ENCODE results near the gene SERPINA4.
"Not testable (repeated sequence)": the region's sequence is repeated elsewhere in the genome, so short reads cannot be mapped to it uniquely, and the experiment has no call there.

The SERPINA4 gene

DNA sequence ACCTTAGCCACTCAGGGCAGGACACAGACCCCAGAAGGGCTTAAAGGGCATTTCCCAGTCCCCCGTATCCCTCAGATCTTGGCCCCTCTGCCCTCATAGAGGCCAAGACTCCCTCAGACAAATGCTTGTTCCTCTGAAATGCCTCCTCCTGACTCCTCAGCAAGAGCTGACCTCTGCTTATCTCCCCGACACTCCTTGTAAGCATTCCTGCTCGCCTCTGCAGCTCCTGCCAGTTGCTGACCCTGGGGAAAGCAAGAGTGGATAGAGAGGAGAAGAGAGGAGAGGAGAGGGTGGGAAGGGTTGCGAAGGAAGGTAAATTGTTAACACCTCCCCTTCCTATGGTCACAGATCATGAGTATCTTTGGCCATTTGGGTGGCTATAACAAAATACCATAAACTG is 27.1 kb downstream of the SERPINA4 start:
- in situ Hi-C loops (cut with MboI; ENCODE audit: low sequenced_read_pairs): no loop called here

DNA sequence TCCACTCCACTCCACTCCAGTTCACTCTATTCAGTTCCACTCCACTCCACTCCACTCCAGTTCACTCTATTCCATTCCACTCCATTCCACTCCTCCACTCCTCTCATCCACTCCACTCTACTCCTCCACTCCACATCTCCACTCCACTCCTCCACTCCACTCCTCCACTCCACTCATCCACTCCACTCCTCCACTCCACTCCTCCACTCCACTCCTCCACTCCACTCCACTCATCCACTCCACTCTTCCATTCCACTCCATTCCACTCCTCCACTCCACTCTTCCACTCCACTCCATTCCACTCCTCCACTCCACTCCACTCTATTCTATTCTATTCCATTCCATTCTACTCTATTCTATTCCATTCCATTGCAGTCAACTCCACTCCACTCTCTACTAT is 29.8 kb downstream of the SERPINA4 start:
- in situ Hi-C loops (cut with MboI; ENCODE audit: low sequenced_read_pairs): no loop called here

DNA sequence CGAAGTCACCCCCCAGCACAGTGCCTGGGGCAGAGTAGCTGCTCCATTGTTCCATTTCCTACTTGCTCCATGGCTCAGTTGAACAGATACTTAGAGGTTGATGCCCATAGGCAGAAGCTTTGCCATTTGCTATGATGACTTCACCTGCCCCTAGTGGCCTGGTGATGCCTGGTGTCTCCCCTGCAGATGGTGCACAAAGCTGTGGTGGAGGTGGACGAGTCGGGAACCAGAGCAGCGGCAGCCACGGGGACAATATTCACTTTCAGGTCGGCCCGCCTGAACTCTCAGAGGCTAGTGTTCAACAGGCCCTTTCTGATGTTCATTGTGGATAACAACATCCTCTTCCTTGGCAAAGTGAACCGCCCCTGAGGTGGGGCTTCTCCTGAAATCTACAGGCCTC is 30.6 kb downstream of the SERPINA4 start:
- in situ Hi-C loops (cut with MboI; ENCODE audit: low sequenced_read_pairs): no loop called here

DNA sequence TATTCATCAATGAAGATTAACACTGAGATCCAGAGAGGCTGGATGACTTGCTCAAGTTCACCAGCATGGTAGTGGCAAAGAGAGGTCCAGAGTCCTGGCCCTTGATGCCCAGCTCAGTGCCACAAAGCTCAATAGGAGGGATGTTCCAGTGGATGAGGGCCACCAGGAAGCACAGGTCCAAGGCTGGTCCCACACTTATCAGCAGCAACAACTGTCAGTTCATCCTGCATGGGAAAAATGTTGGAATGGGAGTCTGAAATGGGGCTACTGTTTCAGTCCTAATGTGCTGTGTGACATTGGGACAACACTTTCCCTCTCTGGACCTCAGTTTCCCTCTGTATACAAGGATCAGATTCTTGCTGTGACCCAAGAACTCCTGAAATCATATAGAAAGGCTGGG is 31.2 kb downstream of the SERPINA4 start:
- in situ Hi-C loops (cut with MboI; ENCODE audit: low sequenced_read_pairs): no loop called here

- in situ Hi-C loops (cut with MboI; ENCODE audit: low sequenced_read_pairs): no loop called here
These were observed 32.1 kb downstream of the SERPINA4 start for GRCh38 chr14:94593376-94593748.

DNA sequence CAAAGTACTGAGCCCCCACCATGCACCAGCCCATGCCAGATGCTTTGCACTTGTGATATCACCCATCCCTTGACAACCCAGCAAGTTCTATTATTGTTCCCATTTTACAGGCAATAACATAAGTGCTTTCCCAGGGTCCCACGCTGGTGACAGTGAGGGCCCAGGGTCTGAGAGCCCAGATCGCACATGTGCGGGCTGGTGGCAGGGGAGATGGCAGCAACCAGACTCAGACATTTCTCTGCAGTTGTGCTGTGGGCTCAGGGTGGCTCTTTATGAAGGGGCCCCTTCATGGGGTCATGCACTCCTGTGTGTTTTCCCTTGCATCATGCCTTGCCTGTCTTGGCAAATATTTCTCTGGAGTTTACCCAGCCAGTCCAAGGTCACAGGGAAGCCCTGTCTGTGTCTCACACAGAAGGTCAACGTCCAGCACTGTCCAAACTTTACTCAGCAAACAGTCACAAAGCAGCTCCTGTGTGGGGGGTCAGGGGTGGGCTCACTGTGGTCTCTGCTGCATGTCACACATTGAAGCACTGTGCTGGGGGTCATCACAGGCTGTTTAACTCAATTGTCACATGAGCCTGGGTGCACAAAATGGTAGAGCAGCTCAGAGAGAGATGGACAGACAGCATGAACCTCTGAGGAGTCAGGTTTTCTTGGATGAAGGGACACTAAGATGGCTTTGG is 32.6 kb downstream of the SERPINA4 start:
- in situ Hi-C loops (cut with MboI; ENCODE audit: low sequenced_read_pairs): no loop called here

DNA sequence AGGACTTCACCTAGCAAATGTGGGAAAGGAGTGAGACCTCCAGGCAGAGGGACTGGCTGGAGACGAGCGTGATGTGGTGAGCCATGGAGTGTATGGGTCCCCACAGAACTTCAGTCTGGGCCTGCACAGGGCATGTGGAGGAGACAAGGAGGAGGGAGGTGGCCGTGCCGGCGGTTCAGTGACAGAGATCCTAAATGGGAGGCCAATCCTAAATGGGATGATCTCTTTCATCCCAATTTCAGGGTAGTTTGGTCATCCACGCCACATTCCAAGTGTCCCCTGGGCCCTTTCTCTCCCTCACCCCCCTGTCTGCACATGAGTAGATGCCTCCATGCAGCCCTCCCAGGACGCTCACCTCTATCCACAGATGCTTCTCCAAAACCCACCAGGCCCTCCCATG is 33.2 kb downstream of the SERPINA4 start:
- in situ Hi-C loops (cut with MboI; ENCODE audit: low sequenced_read_pairs): no loop called here

- in situ Hi-C loops (cut with MboI; ENCODE audit: low sequenced_read_pairs): no loop called here
These were observed 34.7 kb downstream of the SERPINA4 start for GRCh38 chr14:94595912-94596311.

DNA sequence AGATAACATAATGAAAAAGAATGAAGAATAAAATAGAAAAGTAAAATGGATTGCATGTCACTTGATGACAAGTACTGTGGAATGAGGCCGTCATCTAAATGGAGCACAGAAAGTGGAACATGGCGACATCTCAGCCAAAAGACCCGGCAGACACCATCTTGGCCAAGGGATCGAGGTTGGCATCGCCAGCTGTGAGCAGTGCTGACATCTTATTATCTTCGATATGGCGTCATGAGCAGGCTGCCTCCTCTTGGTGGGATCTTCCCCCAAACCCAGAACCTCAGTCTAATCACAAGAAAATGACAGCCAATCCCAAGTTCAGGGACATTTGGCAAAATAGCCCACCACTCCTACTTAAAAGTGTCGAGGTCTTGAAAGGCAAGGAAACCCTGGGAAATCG is 35.1 kb downstream of the SERPINA4 start:
- in situ Hi-C loops (cut with MboI; ENCODE audit: low sequenced_read_pairs): no loop called here

- in situ Hi-C loops (cut with MboI; ENCODE audit: low sequenced_read_pairs): no loop called here
These were observed 36.5 kb downstream of the SERPINA4 start for GRCh38 chr14:94597788-94598187.

- in situ Hi-C loops (cut with MboI; ENCODE audit: low sequenced_read_pairs): no loop called here
These were observed 37.2 kb downstream of the SERPINA4 start for GRCh38 chr14:94598506-94598815.

GRCh38 chr14:94598816-94599655 is 37.8 kb downstream of the SERPINA4 start:
- in situ Hi-C loops (cut with MboI; ENCODE audit: low sequenced_read_pairs): no loop called here

- in situ Hi-C loops (cut with MboI; ENCODE audit: low sequenced_read_pairs): no loop called here
These were observed 38.4 kb downstream of the SERPINA4 start for GRCh38 chr14:94599656-94600004.

DNA sequence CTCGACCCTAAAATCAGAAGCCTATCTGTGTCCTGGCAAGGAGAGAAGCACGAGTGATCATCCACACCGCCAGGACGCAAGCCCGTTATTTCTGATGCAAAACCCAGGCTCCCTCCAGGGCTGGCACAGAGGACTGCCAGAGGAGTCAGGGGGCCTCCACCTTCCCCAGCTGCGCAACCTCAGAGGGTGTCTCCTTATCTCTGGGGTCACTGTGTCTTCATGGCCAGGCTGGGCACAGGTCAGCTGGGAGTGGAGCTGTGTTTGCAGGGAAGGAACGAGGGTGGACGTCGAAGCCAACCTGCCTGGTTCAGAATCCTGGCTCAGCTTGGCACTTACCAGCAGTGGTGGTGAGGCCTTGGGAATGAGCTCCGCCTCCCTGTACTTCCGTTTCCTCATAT is 38.9 kb downstream of the SERPINA4 start:
- in situ Hi-C loops (cut with MboI; ENCODE audit: low sequenced_read_pairs): no loop called here

DNA sequence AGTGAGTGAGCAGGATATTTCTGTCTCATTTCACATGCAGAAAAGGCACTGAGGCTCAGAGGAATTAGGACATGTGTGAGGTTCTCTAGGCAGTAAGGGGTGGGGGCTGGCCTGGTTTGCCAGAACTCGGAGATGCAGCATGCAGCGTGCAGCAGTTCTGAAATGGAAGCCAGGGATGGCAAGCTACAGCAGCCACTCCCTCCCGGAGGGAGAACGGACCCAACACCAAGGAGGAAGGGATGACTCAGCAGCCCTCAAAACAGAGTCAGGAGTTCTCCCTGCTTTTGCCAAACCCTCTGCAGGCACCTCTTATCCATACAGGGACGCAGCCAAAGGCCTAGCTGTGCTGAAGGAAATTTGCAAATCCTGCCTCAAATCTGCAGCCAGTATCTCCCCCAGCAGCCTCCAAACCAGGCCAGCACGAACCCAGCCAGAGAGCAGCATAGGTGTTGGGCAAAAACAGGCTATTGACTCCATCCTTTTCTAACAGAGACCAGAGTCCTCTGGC is 40.7 kb downstream of the SERPINA4 start:
- in situ Hi-C loops (cut with MboI; ENCODE audit: low sequenced_read_pairs): no loop called here

DNA sequence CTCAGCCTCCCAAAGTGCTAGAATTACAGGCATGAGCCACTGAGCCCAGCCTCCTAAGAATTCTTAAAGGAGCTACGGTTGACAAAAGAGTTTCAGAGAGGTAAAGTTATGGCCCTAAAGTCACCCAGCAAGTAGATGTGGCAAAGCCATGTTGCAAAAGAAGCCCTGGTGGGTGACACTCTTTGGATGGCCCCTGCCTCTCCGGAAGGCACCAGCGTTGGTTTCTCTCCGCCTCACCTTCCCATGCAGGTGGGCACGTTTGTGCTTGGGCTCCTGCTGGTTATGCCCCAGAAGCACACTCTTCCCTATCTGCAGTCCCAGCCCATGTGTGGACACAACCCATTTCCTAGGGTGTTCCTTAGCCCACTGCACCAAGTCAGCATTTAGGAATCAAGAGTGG is 41.5 kb downstream of the SERPINA4 start:
- in situ Hi-C loops (cut with MboI; ENCODE audit: low sequenced_read_pairs): no loop called here

GRCh38 chr14:94605361-94605760 is 44.1 kb downstream of the SERPINA4 start:
- in situ Hi-C loops (cut with MboI; ENCODE audit: low sequenced_read_pairs): no loop called here

GRCh38 chr14:94608966-94609365 is 47.7 kb downstream of the SERPINA4 start:
- in situ Hi-C loops (cut with MboI; ENCODE audit: low sequenced_read_pairs): not testable (repeated sequence)

DNA sequence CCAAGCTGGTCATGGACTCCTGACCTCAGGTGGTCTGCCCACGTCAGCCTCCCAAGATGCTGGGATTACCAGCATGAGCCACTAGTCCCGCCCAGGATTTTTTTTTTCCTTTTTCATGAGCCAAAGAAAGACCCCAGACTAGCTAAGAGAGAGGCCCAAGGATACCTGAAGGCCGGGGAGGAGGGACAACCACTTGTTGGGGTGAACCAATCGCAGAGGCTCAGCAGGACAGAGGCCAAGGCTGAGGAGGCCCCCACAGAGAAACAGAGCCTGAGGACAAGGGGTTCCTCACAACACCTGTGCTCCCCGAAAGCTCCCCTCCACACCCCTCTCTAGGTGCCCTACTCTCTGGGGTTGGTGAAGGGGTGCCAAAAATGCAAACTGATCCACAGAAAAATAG is 49.9 kb downstream of the SERPINA4 start:
- in situ Hi-C loops (cut with MboI; ENCODE audit: low sequenced_read_pairs): no loop called here

- in situ Hi-C loops (cut with MboI; ENCODE audit: low sequenced_read_pairs): no loop called here
These were observed 50.9 kb downstream of the SERPINA4 start, which contains the start of gene SERPINA3 for GRCh38 chr14:94612174-94612573. TSS of gene SERPINA3 (plus strand) at chr14:94612391. CDS start at chr14:94614442, 2,051 bp downstream.

- in situ Hi-C loops (cut with MboI; ENCODE audit: low sequenced_read_pairs): no loop called here
These were observed 51.6 kb downstream of the SERPINA4 start for GRCh38 chr14:94612580-94613554.

Data from hTERT RPE-1 (cell line).